DMS 273 (cell line): ENCODE results near the gene RIMS3.
A peak's percentile ranks its signal among the peaks of the same experiment; 100 is the strongest.

ENCODE experiments used
- DNase-seq: peaks from one replicate; lab custom pipeline; 2025; ENCODE audit not compliant: unreplicated experiment; lab: John Stamatoyannopoulos, UW

Gene RIMS3

DNA sequence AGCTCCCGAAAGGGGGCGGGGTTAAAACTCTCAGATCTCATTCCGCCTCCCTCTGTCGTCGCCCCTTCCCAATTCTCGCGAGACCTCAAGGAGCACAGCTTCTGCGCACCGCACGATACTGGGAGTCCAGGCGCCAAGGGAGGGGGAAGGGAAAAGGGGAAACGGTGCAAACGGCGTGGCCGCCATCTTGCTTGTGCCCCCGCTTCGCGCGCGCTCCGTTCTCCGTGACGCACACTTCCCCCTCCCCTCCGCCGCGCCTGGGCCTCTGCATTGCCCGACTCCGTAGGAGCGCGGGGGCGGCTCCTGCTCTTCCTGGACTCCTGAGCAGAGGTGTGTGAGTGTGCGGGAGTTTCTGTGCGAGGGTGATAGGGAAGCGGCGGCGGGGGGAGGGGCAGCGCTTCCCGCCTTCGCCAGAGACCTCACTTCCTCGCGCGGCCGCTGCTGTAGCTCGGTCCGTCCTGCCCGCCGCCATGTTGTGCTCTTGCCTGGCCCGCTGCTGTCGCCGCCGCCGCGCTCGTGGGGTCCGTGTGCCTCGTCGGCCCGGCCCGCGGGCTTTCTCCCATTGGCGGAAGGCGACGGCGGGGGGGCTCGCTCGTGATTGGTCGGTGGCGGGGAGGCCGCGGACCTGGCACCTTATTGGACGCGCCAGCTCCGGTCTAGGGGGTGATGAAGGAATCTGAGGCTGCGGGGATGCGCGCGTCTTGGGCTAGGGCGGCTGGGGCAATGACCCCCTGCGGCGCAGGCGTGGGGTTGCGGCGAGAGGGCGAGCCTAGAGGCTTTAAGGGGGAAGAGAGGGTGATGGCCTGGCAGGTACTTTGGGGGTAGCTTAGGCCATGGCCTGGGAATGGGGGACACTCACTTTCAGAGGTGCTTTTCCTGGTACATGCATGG is 26.3 kb upstream of the RIMS3 start, which contains the start of gene NFYC:
NFYC (plus strand) TSS at position 167 of the 891 bp plus-strand sequence. CDS start 47,140 bp downstream, outside the sequence.
- peak; percentile 100 for DNase-seq

DNA sequence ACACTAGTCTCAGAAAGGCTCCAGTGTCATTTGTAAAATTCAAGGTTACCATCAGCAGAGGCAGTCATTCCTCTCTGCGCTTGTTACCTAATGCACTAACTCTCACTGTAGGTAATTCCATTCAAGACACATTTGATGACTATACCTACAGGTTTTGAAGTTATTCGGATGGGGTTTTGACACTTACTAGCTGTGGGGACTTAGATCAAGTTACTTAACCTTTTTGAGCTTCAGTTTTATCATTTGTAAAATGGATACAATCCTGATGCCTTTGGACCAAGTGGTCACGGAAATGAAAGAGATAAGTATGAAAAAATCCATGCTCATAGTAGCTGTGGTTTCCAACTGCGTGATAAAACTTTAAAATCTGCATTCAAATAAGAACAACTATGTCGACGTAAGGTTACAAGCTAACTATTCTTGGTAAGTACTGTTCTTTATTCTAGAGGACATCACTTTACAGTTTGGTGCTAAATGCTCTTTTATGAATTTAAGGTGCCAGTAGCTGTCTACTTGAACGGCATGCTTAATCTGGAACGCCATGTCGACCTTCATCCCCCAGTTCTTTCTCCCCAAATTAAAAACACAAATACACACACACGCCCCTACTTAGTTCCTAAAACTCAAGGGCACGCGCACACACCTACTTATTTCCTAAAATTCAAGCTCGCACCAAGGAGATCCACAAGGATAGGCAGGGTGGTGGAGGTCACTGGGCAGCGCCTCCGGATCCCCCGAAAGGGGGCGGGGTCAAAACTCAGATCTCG is 25.5 kb upstream of the RIMS3 start:
- DNase-seq = no peak

DNA sequence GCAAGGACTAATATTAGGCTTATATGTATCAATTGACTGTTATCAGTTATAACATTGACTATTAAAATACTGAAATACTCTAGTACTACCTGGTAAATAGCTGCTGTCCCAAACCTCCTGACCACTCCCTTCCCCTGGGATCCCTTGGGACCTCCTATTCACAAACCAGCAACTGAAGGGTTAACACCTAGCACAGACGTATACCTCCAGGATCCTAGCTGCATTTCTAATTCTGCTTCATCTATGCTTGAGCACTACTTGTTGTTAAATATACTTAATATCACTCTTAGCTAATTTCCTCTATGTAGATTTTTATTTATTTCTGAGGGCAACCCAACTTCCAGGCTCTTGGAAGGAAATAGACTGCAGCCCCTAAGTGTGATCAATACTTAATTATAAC is 24.3 kb upstream of the RIMS3 start:
- DNase-seq = no peak

DNA sequence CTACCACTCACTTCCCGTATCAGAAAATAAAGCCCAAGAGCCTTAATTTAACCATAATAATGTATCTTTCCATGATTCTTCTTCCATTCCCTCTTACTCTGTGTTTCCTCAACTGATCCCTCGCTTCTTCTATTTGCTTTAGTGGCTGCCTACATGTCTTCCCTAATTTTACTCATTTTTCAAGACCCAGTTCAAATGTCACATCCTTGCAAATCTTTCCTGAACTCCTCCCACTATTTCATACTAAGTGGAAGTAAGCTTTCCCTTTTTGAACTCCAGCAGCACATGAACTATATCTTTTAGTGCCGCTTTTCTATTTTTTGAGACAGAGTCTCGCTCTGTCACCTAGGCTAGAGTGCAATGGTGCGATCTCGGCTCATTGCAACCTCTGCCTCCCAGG is 22.2 kb upstream of the RIMS3 start:
- no peak for DNase-seq

DNA sequence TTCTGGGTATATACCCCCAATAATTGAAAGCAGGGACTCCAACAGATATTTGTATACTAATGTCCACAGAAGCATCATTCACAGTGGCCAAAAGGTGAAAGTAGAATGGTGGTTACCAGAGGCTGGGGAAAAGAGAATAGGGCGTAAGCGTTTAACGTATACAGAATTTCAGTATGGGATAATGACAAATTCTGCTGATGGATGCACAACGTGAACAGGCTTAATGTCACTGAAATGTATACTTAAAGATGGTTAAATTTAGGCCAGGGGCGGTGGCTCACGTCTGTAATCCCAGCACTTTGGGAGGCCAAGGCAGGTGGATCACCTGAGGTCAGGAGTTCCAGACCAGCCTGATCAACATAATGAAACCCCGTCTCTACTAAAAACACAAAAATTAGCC is 21.6 kb upstream of the RIMS3 start:
- no peak for DNase-seq

DNA sequence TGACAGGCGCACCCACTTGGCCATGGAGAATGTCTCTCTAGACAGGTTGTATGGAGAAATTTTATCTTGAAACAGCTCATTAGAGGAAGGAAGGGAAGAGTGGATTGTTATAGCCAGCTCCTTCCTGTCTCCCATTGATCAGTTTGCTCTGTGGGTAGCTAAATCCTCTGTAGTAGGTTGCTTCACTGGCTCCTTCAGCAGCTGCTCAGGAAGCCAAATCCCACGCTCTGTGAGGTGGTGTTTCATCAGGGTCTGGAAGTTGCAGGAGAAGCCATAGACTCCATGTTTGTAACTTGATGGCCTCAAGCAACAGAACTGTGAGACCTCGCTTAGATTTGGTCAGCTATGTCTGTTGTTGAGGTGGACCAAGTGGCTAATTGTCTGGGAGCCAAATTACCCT is 19.2 kb upstream of the RIMS3 start:
- DNase-seq = no peak

DNA sequence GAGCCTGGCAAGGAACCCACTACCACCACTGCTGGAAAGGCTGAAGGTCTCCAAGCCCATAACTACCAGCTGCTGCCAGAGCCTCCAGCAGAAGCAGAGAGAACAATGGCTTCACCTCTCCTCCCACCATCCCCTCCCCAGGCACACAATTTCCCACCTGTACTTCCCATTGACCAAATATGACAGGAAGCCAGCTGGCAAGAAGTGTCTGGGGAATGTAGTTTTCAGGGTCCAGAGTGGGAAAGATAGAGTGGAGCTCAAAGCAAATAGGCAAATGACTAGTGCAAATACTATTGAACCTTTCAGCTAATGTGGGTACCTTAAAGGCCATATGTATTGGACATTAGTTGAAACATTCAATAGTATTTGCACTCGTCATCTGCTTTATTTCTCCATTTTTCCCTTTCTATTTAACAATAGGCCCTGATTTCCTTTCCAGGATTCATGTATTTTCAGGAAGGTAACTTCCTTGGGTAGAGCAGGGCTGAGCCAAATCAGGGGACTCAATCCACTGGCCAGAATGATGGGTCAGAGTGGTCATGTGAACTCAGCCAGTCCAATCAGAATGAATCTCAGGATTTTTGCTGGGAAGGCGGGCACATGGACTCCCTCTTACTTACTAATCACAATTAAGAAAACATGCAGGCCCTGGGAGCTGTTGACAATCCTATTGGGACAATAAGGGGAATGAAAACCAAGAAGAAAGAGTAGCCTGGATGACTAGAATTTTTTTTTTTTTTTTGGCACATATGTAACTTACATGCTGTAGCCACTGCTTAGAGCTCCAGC is 13.9 kb upstream of the RIMS3 start:
- no peak for DNase-seq

DNA sequence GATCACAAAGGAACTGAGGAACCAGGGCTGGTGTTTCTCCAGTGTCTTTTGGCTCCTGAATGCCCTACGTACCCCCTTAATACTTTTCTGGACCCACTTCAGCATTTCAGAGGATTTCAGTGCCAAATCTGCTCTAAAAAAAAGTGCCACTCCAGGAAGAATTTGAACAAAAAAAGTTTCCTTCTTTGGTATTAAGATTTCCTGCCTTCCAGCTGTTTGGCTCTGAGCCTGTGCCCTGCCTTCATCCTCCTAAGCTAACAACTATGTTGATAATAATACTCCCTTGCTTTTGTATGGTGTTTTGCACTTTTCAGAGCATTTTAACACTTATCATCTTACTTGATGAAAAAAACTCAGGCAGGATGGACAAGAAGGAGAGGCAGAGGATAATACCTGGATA is 11.0 kb upstream of the RIMS3 start:
- DNase-seq = no peak

DNA sequence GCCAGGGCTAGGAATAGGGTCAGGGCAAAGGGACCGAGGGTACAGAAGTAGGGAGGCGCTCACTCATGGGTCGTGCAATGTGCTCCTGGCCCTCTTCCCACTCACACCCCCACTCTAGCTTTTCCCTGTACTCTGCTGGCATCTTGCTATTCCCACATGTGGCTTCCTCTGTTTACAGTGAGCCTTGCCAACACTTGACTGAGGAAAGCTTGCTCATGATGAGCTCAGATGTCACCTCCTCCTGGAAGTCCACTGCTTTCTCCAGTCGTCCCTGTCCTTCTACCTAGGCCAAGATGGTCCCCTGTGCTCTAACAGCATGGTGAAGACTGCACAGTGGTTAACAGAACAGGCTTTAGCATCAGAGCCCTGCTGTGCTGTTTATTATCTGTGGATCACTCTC is 8.0 kb upstream of the RIMS3 start:
- no peak for DNase-seq

DNA sequence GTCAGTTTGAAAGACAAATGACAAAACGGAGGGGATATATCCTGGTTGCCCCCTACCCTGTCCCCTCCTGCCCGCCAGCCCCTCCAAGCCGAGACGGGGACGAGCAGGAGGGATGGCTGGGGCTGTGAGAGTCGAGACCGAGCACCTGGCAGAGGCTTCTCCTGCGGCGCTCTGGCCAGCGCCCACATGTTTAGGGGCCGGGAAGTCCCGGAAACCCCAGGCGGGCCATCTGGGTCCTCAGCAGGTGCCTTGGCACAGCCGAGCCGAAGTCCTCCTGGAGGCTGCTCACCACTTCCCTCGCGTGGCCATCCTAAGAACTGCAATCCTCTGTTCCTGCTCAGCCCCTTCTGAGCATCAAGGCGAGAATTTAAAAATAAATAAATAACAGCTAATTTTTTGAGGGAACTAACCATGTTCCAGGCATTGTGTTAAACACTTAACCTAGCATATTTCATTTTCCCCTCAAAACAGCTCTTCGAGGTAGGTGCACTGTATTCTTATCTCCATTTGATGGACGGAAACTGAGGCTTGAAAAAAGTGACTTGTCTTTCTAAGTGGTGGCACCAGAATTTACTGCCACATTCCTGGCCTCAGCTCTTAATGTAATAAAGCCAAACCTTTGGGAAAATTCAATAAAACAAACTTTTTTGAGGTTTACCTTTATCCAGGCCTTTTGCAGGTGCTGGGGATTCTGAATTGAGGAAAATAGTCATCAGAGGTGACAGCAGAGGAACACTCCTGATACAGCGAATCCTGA is 3.5 kb upstream of the RIMS3 start:
- DNase-seq = peak; percentile 100

DNA sequence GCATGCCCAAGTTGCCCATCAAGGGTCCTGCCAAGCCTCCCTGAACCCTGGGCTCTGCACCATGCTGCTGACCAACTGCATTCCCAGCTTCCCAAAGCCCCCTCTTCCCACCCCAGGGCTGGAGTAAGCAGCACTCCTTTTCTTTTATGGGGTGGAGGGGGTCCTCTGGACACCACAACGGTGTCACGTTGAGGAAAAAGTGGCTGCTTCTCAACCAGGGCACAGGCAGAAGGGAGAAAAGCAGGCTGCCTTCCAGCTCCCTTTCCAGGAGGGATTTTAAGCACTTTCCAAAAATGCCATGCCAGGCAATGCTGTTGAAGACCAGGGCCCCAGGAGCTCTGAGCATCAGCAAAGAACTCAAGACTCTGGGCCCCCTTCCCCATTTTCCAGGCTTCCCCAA is 691 bp downstream of the RIMS3 start:
- peak; percentile 99 for DNase-seq

DNA sequence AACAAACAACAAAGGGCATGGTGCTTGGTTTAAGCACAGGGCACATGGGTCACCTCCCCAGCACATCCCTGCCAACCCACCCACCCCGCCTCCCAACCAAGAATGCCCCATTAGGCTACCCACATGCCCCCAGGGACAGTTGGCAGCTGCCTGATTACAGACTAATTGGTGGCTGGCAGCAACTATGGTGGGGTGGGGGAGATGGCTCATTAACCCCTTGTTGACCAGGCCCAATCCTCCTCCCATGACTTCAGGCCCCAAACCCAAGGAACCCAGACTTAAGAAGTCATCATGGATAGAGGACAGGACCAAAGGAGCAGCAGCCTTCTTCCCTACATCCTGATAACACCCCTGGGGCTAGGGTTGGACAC is 1.3 kb downstream of the RIMS3 start:
- DNase-seq = peak; percentile 100

DNA sequence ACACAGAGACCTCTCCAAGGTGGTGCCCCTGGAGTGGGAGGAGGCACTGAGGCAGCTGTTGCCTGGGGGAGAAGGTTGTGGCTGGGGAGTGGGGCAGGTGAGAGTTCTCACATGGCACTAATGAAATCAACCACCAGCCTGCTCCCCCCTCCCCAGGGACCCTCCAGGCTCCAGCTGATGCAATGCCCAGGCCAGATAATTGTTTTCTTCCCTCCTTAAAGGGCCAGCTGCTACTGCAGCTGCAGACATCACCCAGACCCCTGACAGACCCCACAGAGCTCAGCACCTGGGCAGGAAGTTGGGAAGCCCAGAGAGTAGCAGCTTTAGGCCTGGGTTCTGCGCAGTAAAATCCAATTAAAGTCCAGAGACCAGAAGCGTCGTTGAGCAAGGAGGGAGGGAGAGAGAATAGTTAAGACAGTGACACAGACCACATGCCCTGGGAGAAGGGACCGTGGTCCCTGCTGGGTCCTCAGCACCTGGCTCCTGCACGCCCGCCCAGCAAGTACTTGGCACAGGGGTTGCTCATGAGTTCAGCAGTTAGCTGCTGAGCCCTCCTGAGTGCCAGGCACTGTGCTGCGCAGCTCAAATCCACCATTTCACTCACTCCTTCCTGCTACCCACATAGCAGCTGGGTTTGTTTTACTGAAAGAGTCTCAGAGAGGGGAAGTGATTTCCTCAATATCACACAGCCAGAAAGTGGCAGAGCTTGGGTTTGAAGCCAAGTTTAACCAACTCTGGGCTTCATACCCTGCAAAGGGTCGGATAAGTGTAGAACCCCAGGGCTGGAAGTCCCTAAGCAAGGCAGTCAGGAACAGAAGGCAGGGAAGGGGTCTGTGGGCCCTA is 1.9 kb downstream of the RIMS3 start:
- peak; percentile 100 for DNase-seq

DNA sequence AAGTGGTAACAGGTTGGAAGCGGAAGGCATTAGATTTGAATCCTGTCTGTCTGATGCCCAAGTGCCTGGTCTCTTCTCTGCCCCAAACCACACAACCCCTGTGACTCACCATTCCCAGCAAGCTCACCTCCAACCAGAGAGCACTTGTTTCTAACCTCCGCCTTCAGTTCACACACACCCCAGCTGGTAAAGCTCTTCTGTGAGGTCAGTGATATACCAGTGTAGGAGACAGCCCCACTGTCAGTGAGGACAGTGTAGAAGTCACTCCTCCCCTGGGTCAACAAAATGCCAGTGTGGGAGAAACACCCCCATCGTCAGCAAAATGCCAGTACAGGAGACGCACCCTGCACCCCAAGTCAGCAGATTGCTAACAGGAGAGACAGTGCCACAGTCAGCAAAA is 2.6 kb downstream of the RIMS3 start:
- no peak for DNase-seq

DNA sequence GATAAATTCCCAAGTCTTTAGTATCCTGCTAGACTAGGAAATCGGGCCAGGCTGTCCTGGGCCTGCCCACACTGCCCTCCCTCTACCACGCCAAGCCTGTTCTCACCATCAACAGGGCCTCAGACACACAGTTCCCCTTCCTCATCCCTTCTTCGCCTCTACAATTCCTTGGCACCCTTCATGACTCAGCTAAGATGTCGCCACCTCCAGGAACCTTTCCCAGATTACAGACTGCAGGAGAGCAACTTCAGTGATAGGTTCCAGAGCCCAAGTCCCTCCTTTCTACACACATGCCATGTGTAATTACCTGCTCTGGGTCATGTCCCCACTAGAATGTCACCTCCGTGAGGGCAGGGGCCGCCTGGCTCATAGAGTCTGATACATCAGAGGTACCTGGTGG is 3.3 kb downstream of the RIMS3 start:
- peak; percentile 97 for DNase-seq

DNA sequence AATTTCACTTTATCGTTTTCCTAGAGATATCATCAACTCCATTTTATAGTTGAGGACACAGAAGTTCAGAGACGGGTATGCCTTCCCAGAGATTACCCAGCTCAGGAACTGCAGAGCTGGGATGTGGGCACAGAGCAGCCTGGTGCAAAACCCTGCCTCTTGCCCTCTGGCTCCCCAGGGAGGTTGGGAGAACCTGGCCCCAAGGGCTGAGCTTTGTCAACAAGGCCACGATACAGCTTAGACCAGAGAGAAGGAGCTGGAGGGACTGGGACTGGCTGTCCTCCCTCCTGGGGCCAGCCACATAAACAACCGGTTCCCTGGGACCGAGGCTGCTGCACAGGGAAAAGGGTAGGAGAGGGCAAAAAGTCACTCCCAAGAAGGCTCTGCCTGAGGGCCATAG is 3.8 kb downstream of the RIMS3 start:
- no peak for DNase-seq

DNA sequence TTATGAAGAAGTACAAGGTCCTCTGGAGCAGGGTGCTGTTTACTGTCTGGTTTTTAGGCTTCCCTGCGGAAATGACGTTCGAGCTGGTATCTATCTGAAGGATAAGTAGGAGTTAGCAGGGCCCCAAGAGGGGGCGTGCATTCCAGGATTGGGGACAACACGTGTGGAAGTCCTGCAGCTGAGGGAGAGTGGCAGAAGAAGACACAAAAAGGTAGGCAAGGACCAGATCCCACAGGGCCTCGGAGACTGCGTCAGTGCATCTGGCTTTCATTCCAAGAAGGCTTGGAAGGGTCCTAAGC is 5.9 kb downstream of the RIMS3 start:
- DNase-seq = no peak

DNA sequence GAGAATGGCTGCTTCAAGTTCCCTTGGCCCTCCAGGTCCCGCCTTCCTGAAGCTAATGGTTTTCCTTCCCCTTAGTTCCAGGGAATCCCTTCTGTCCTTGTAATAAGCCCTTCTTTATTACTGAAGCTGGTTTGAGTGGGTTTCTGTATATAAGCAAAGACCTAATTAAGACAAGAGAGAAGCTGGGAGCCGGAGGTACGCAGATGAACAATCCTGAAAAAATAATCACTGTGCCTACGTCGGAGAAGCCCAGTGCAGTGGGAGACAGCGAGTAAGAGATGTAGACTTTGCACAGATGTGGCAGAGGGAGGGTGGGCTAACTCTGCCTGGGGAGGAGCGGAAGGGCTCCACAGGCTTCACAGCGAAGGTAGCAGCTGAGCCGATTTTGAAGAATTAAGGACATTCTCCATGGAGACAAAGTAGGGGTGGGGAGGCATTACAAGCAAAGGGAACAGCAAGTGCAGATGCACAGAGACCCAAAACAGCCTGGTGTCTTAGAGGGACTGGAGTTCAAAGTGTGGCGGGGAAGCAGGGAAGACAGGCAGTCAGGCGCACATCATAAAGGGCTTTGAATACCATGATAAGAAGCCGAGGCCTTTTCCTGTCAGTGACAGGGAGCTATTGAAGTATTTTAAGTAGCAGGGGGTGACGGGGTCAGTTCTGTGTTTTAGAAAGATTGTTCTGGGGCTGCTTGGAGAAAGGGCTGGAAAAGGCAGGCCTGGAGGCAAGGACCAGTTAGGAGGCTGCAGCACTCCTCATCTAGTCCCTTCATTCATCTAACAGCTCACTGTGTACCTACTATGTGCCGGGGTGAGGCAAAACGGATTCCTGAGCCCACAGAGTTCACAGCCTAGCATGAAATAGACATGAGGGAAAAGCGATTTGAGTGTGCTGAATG is 6.5 kb downstream of the RIMS3 start:
- no peak for DNase-seq

DNA sequence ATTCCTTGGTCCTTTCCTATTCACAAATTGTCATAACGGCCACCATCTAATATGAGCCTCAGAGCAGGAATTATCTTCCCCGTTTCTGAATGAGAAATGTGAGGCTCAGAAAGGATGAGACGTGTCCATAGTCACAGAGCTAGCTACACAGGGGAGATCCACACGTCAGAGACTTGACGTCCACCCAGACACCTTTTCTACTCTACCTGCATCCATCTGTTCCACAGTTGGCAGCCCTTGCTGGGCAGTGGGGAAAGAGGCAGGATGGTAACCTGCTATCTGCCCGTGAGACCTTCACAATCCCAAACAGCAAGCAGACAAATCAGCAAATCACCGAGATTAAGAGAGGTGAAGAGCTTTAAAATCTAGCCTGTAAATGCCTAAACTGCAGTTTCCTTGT is 8.4 kb downstream of the RIMS3 start:
- DNase-seq = no peak
